GM13976 (cell line): ENCODE results near the gene TRAPPC2.

Experiments used
- DNase-seq: peaks from one replicate; pipeline ENCODE4 v3.0.0; 2012; ENCODE audit warnings: low spot score
- in situ Hi-C: fragments of 300-500 bp; cut with MboI; formaldehyde crosslinking; loops from one replicate; pipeline ENCODE4 v1.12.0; 2022; ENCODE audit warnings: low sequenced_read_pairs, mixed read lengths, inconsistent platforms; ENCODE audit not compliant: unreplicated experiment
- TF ChIP-seq, protein P1 (sequence below): IDR thresholded peaks from 2 replicates; pipeline ENCODE4 v1.5.1; 2012; ENCODE audit warnings: borderline replicate concordance, mild to moderate bottlenecking; ENCODE audit not compliant: insufficient read depth; ENCODE audit errors: extremely low read depth, missing control alignments, control extremely low read depth

The TRAPPC2 gene

DNA sequence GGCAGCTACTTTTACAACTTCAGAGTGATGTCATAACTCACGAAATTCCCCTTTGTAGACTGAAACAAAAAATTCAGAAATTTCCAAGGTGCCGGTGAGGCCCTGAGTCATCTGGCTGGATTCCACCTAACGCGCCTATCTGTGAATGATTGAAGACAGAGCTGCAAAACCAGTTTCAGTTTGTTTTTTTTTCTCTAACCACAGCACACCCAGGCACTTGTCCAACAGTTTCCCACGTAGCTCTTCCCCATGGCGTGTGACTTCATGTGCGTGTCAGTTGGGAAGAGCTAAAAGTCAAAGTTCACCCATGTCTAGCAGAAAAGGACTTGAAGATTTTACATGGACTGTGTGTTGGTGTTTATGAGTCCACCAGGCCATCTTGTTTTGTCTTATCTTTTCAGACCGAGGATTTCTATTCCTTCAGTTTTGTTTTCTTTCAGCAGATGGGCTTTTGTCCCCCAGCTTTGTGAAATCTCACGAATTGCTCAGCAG, 65.1 kb downstream of the TRAPPC2 start:
- in situ Hi-C loops = loop anchor here (25.0 kb wide), 1 partner anchor 582 kb away; no protein-coding TSS in a partner anchor
- TF ChIP-seq, protein P1, sequence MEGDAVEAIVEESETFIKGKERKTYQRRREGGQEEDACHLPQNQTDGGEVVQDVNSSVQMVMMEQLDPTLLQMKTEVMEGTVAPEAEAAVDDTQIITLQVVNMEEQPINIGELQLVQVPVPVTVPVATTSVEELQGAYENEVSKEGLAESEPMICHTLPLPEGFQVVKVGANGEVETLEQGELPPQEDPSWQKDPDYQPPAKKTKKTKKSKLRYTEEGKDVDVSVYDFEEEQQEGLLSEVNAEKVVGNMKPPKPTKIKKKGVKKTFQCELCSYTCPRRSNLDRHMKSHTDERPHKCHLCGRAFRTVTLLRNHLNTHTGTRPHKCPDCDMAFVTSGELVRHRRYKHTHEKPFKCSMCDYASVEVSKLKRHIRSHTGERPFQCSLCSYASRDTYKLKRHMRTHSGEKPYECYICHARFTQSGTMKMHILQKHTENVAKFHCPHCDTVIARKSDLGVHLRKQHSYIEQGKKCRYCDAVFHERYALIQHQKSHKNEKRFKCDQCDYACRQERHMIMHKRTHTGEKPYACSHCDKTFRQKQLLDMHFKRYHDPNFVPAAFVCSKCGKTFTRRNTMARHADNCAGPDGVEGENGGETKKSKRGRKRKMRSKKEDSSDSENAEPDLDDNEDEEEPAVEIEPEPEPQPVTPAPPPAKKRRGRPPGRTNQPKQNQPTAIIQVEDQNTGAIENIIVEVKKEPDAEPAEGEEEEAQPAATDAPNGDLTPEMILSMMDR = no peak
- DNase-seq = peak; percentile 45

DNA sequence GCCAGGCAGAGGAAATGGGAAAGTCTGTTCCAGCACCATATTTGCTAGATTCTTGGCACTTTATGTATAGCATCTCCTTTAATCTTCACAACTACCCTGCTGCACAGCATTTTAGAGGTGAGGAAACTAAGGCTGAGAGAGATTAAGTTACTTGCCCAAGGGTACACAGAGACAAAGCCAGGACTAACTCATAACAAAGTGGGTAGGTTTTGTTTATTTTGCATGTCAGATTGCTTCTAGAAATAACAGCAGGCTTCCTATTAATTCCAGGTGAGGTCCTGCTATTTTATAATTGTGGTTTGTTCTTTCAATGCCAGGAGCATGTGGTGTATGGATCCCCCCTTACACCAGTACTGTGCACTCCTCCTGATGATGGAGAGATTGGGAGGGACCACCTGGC, 66.5 kb downstream of the TRAPPC2 start:
- DNase-seq = no peak
- in situ Hi-C loops = loop anchor here (25.0 kb wide), 1 partner anchor 581 kb away; no protein-coding TSS in a partner anchor
- TF ChIP-seq, protein P1 = no peak

DNA sequence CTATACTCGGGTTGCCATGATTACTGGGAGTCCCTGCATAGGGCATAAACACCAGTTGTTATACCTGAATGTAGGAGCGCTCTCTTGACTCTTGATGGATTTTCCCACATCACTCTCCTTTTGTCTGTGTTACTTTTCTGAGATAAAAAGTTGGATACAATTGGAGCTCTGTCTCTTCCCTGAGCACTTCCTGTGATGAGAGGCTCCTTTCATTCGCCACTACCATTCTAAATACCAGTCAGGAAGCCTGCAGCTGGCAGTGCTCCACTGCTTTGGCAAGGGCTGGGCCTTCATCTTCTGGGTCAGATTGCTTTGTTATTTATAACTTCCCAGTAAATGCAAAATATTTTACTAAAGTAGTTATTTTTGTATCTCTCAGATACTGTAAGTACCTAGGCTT, 67.6 kb downstream of the TRAPPC2 start:
- TF ChIP-seq, protein P1 = no peak
- in situ Hi-C loops = loop anchor here (25.0 kb wide), 1 partner anchor 580 kb away; no protein-coding TSS in a partner anchor
- DNase-seq = no peak

DNA sequence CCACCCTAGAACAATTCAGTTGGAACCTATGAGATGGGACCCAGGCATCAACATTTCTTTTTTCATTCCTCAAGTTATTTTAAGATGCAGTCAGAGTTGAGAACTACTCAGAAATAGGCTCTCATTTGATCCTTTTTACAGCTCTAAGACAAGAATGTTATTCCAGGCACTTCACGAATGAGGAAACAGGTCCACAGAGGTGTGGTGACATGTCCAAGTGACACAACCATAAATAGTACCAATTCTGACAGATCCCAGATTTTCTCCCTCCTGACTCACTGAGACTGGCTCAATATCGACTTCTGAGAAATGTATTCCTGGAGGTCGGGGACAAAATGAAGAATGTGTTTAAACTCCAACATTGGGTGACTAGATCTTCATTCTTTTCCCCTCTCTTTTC, 70.4 kb downstream of the TRAPPC2 start:
- TF ChIP-seq, protein P1 = no peak
- no peak for DNase-seq
- in situ Hi-C loops = loop anchor here (5.0 to 25.0 kb wide), 2 partner anchors 363 to 577 kb away; partner anchors contain the start of gene GEMIN8

DNA sequence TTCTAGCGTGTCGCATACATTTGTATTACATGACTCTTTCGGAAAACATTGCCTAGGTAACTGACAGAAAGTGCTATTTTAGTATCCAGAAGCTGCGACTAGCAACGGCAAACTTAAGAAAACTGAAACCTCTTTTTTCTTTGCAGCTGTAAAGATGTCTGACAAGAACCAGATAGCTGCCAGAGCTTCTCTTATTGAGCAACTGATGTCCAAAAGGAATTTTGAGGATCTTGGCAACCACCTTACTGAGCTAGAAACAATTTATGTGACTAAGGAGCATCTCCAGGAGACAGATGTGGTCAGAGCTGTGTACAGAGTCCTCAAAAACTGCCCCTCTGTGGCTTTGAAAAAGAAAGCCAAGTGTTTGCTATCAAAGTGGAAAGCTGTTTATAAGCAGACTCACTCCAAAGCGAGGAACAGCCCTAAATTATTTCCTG, 72.0 kb downstream of the TRAPPC2 start:
- TF ChIP-seq, protein P1 = no peak
- DNase-seq = peak; percentile 23
- in situ Hi-C loops = loop anchor here (5.0 to 25.0 kb wide), 2 partner anchors 365 to 575 kb away; partner anchors contain the start of gene GEMIN8
